ENCODE data around the gene NOC4L.

NOC4L gene

GRCh38 chr12:132166093-132166492, 21.8 kb downstream of the NOC4L start:
- H3K79me2 ChIP-seq (ENCODE audit: control insufficient read depth, insufficient read depth, low read length, poor library complexity) = no peaks in the 10 kb centered on the region

DNA sequence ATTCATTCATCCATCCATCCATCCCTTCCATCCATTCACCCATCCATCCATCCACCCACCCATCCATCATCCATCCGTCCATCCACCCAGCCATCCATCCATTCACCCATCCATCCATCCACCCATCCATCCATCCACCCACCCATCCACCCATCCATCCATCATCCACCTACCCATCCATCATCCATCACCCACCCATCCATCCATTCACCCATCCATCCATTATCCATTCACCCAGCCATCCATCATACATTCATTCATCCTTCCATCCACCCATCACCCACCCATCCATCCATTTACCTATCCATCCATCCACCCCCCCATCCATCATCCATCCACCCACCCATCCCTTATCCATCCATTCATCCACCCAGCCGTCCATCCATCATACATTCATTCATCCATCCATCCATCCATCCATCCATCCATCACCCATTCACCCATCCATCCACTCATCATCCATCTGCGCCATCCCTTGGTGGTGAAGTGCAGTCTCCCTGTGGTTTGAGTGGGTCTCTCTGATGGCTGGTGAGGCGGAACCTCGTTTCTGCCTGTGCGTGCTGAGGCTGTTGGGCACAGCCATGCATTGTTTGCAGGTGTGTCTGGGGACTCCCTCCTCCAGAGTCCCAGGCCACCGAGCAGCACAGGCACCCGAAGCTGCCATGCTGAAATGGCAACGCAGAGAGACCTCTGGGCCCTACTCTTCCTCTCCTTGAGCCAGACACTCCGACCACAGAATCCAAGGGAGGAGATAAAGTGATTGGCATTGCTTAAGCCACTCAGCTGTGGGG, 22.7 kb downstream of the NOC4L start:
- no peaks in the 10 kb centered on the region for H3K4me1 ChIP-seq (ENCODE audit: control insufficient read depth in 1 of 2, insufficient read depth in 2 of 2, low read length in 2 of 2)
- H3K79me1 ChIP-seq (ENCODE audit: low read length) = no peaks in the 10 kb centered on the region
- H3K9me3 ChIP-seq (ENCODE audit: insufficient read depth, low read depth, low read length) = peaks cover 4% of the 10 kb centered on the region
- no peak overlapping the region for H3K4me2 ChIP-seq (ENCODE audit: low read length)
- H3K36me3 ChIP-seq (ENCODE audit: control insufficient read depth in 1 of 2, insufficient read depth in 2 of 2, low read length in 2 of 2) = no peaks in the 10 kb centered on the region
- no peak for DNase-seq
- WGBS (ENCODE audit: extremely low coverage, insufficient coverage, insufficient read length) = 100% methylated on average over 2 of the region's 10 CpGs
- H2AFZ ChIP-seq (ENCODE audit: insufficient read depth, low read length, poor library complexity) = no peak overlapping the region
- no peak overlapping the region for H3K14ac ChIP-seq (ENCODE audit: low read length)
- H3K9ac ChIP-seq (ENCODE audit: low read length) = no peak overlapping the region
- no peak overlapping the region for H3K27ac ChIP-seq (ENCODE audit: low read depth, low read length)
- H3K79me2 ChIP-seq (ENCODE audit: control insufficient read depth, insufficient read depth, low read length, poor library complexity) = no peaks in the 10 kb centered on the region
- H4K91ac ChIP-seq (ENCODE audit: low read depth, low read length) = no peak overlapping the region
- no peak overlapping the region for H2BK5ac ChIP-seq (ENCODE audit: low read depth, low read length, poor library complexity)
- no peak overlapping the region for H2AK5ac ChIP-seq (ENCODE audit: low read length)
- H3K27me3 ChIP-seq (ENCODE audit: insufficient read depth, low read length) = no peaks in the 10 kb centered on the region
- no peak overlapping the region for H3K18ac ChIP-seq (ENCODE audit: low read length)
- H3K23ac ChIP-seq (ENCODE audit: low read length) = no peak overlapping the region
- no peak overlapping the region for H3K4ac ChIP-seq (ENCODE audit: low read depth, low read length)
- H4K8ac ChIP-seq (ENCODE audit: low read depth, low read length) = no peak overlapping the region
- no peak overlapping the region for H2BK12ac ChIP-seq (ENCODE audit: low read length)
- H2BK120ac ChIP-seq (ENCODE audit: insufficient read depth, low read length, poor library complexity) = no peak overlapping the region
- no peak overlapping the region for H3K4me3 ChIP-seq (ENCODE audit: low read depth, low read length)
- no peak overlapping the region for H4K12ac ChIP-seq (ENCODE audit: low read depth, low read length)

More at GRCh38 chr12:132166093-132166492, 21.8 kb downstream of the NOC4L start:
- H2AK5ac ChIP-seq (ENCODE audit: low read length) = no peak overlapping the region
- no peak overlapping the region for H2AFZ ChIP-seq (ENCODE audit: insufficient read depth, low read length, poor library complexity)
- no peak overlapping the region for H4K8ac ChIP-seq (ENCODE audit: low read depth, low read length)
- no peak overlapping the region for H2BK12ac ChIP-seq (ENCODE audit: low read length)
- no peaks in the 10 kb centered on the region for H3K79me1 ChIP-seq (ENCODE audit: low read length)
- no peak for DNase-seq
- WGBS (ENCODE audit: extremely low coverage, insufficient coverage, insufficient read length) = 100% methylated on average over 1 of the region's 2 CpGs
- H3K9ac ChIP-seq (ENCODE audit: low read length) = no peak overlapping the region
- H3K4me2 ChIP-seq (ENCODE audit: low read length) = no peak overlapping the region
- H3K4ac ChIP-seq (ENCODE audit: low read depth, low read length) = no peak overlapping the region
- peak overlapping the region; percentile 47 for H3K4me3 ChIP-seq (ENCODE audit: low read depth, low read length)
- no peaks in the 10 kb centered on the region for H3K4me1 ChIP-seq (ENCODE audit: control insufficient read depth in 1 of 2, insufficient read depth in 2 of 2, low read length in 2 of 2)
- no peak overlapping the region for H3K27ac ChIP-seq (ENCODE audit: low read depth, low read length)
- H4K12ac ChIP-seq (ENCODE audit: low read depth, low read length) = no peak overlapping the region
- H4K91ac ChIP-seq (ENCODE audit: low read depth, low read length) = no peak overlapping the region
- H3K14ac ChIP-seq (ENCODE audit: low read length) = no peak overlapping the region
- no peak overlapping the region for H2BK5ac ChIP-seq (ENCODE audit: low read depth, low read length, poor library complexity)
- H3K18ac ChIP-seq (ENCODE audit: low read length) = no peak overlapping the region
- no peak overlapping the region for H2BK120ac ChIP-seq (ENCODE audit: insufficient read depth, low read length, poor library complexity)
- no peaks in the 10 kb centered on the region for H3K36me3 ChIP-seq (ENCODE audit: control insufficient read depth in 1 of 2, insufficient read depth in 2 of 2, low read length in 2 of 2)
- no peak overlapping the region for H3K23ac ChIP-seq (ENCODE audit: low read length)
- H3K9me3 ChIP-seq (ENCODE audit: insufficient read depth, low read depth, low read length) = peaks cover 4% of the 10 kb centered on the region
- no peaks in the 10 kb centered on the region for H3K27me3 ChIP-seq (ENCODE audit: insufficient read depth, low read length)

- H4K12ac ChIP-seq (ENCODE audit: low read depth, low read length) = no peak overlapping the region
- H3K14ac ChIP-seq (ENCODE audit: low read length) = no peak overlapping the region
- no peaks in the 10 kb centered on the region for H3K79me2 ChIP-seq (ENCODE audit: control insufficient read depth, insufficient read depth, low read length, poor library complexity)
- WGBS (ENCODE audit: extremely low coverage, insufficient coverage, insufficient read length) = no CpG with 5 or more reads among the region's 30 CpGs
- no peak overlapping the region for H3K4ac ChIP-seq (ENCODE audit: low read depth, low read length)
- H3K23ac ChIP-seq (ENCODE audit: low read length) = no peak overlapping the region
- no peak overlapping the region for H4K8ac ChIP-seq (ENCODE audit: low read depth, low read length)
- H3K9ac ChIP-seq (ENCODE audit: low read length) = no peak overlapping the region
- no peaks in the 10 kb centered on the region for H3K36me3 ChIP-seq (ENCODE audit: control insufficient read depth in 1 of 2, insufficient read depth in 2 of 2, low read length in 2 of 2)
- no peak for DNase-seq
- no peak overlapping the region for H3K4me3 ChIP-seq (ENCODE audit: low read depth, low read length)
- no peak overlapping the region for H4K91ac ChIP-seq (ENCODE audit: low read depth, low read length)
- H3K18ac ChIP-seq (ENCODE audit: low read length) = no peak overlapping the region
- H3K27me3 ChIP-seq (ENCODE audit: insufficient read depth, low read length) = no peaks in the 10 kb centered on the region
- no peak overlapping the region for H3K4me2 ChIP-seq (ENCODE audit: low read length)
- no peaks in the 10 kb centered on the region for H3K79me1 ChIP-seq (ENCODE audit: low read length)
- H2BK120ac ChIP-seq (ENCODE audit: insufficient read depth, low read length, poor library complexity) = no peak overlapping the region
- H2AK5ac ChIP-seq (ENCODE audit: low read length) = no peak overlapping the region
- H3K9me3 ChIP-seq (ENCODE audit: insufficient read depth, low read depth, low read length) = peaks cover 4% of the 10 kb centered on the region
- H3K27ac ChIP-seq (ENCODE audit: low read depth, low read length) = no peak overlapping the region
- H2BK5ac ChIP-seq (ENCODE audit: low read depth, low read length, poor library complexity) = no peak overlapping the region
- H2AFZ ChIP-seq (ENCODE audit: insufficient read depth, low read length, poor library complexity) = no peak overlapping the region
- no peaks in the 10 kb centered on the region for H3K4me1 ChIP-seq (ENCODE audit: control insufficient read depth in 1 of 2, insufficient read depth in 2 of 2, low read length in 2 of 2)
- H2BK12ac ChIP-seq (ENCODE audit: low read length) = no peak overlapping the region
Measured at GRCh38 chr12:132167611-132168310, 23.5 kb downstream of the NOC4L start.

- WGBS (ENCODE audit: extremely low coverage, insufficient coverage, insufficient read length) = no CpG with 5 or more reads among the region's 31 CpGs
Measured at GRCh38 chr12:132168311-132169031, 24.2 kb downstream of the NOC4L start.

More at GRCh38 chr12:132168311-132169031, 24.2 kb downstream of the NOC4L start:
- H3K27me3 ChIP-seq (ENCODE audit: insufficient read depth, low read length) = no peaks in the 10 kb centered on the region
- no peak overlapping the region for H4K8ac ChIP-seq (ENCODE audit: low read depth, low read length)
- no peak overlapping the region for H2BK5ac ChIP-seq (ENCODE audit: low read depth, low read length, poor library complexity)
- no peaks in the 10 kb centered on the region for H3K36me3 ChIP-seq (ENCODE audit: control insufficient read depth in 1 of 2, insufficient read depth in 2 of 2, low read length in 2 of 2)
- H3K4me1 ChIP-seq (ENCODE audit: control insufficient read depth in 1 of 2, insufficient read depth in 2 of 2, low read length in 2 of 2) = no peaks in the 10 kb centered on the region
- no peaks in the 10 kb centered on the region for H3K79me1 ChIP-seq (ENCODE audit: low read length)
- H3K4me3 ChIP-seq (ENCODE audit: low read depth, low read length) = no peak overlapping the region
- peaks cover 4% of the 10 kb centered on the region for H3K9me3 ChIP-seq (ENCODE audit: insufficient read depth, low read depth, low read length)
- no peak overlapping the region for H3K14ac ChIP-seq (ENCODE audit: low read length)
- no peak overlapping the region for H4K91ac ChIP-seq (ENCODE audit: low read depth, low read length)
- no peak overlapping the region for H2BK120ac ChIP-seq (ENCODE audit: insufficient read depth, low read length, poor library complexity)
- H4K12ac ChIP-seq (ENCODE audit: low read depth, low read length) = no peak overlapping the region
- no peak overlapping the region for H3K27ac ChIP-seq (ENCODE audit: low read depth, low read length)
- H2AFZ ChIP-seq (ENCODE audit: insufficient read depth, low read length, poor library complexity) = no peak overlapping the region
- H2AK5ac ChIP-seq (ENCODE audit: low read length) = no peak overlapping the region
- no peak overlapping the region for H3K9ac ChIP-seq (ENCODE audit: low read length)
- H3K4me2 ChIP-seq (ENCODE audit: low read length) = no peak overlapping the region
- H3K79me2 ChIP-seq (ENCODE audit: control insufficient read depth, insufficient read depth, low read length, poor library complexity) = no peaks in the 10 kb centered on the region
- H3K23ac ChIP-seq (ENCODE audit: low read length) = no peak overlapping the region
- H3K4ac ChIP-seq (ENCODE audit: low read depth, low read length) = no peak overlapping the region
- H2BK12ac ChIP-seq (ENCODE audit: low read length) = no peak overlapping the region
- H3K18ac ChIP-seq (ENCODE audit: low read length) = no peak overlapping the region
- no peak for DNase-seq

Measured in trophoblast cell (in vitro differentiated cells and primary cell).